Mesodermal cell (in vitro differentiated cells): ENCODE results near the gene TMCC1.
"Not testable (repeated sequence)": the region's sequence is repeated elsewhere in the genome, so short reads cannot be mapped to it uniquely, and the experiment has no call there.

ENCODE experiments used
- H3K27ac ChIP-seq: 2 replicates; pipeline ENCODE4 v1.7.0; 2013; ENCODE audit warnings: mild to moderate bottlenecking, low read depth, low read length, moderate library complexity; ENCODE audit not compliant: severe bottlenecking
- H3K36me3 ChIP-seq: 2 replicates; pipeline ENCODE4 v1.7.1; 2013; ENCODE audit warnings: mild to moderate bottlenecking, low read length, moderate library complexity; ENCODE audit not compliant: control insufficient read depth, insufficient read depth
- H3K4me1 ChIP-seq: one replicate; pipeline ENCODE4 v1.7.1; 2013; ENCODE audit warnings: mild to moderate bottlenecking, low read length; ENCODE audit not compliant: insufficient read depth, control insufficient read depth, poor library complexity, severe bottlenecking
- H3K4me3 ChIP-seq: 2 replicates; pipeline ENCODE4 v1.7.0; 2013; ENCODE audit warnings: low read length, control low read depth, mild to moderate bottlenecking; ENCODE audit not compliant: insufficient read depth, poor library complexity, severe bottlenecking; ENCODE audit errors: extremely low read depth
- H3K9me3 ChIP-seq: 2 replicates; pipeline ENCODE4 v1.7.1; 2013; ENCODE audit warnings: mild to moderate bottlenecking, low read length, moderate library complexity; ENCODE audit not compliant: control insufficient read depth
- WGBS, 2 experiments: methylation state at CpG; one replicate each; pipeline ENCODE4 v1.1.5; 2013; ENCODE audit warnings: missing lambda C conversion rate in 2 of 2; ENCODE audit not compliant: insufficient coverage in 2 of 2; 5-methylcytosine and 5-hydroxymethylcytosine counted together

Gene TMCC1

GRCh38 chr3:129616713-129617112 lies 276.8 kb downstream of the TMCC1 start:
- 88 to 96% methylated on average over 5 of the region's 5 CpGs for WGBS, 2 experiments
- Histone ChIP-seq H3K36me3 (no peaks in the 10 kb centered on the region), H3K9me3 (no peaks in the 10 kb centered on the region), H3K4me1 (peaks cover 35% of the 10 kb centered on the region), H3K4me3 (no peak overlapping the region), H3K27ac (no peak overlapping the region)

- H3K4me1 ChIP-seq = peaks cover 39% of the 10 kb centered on the region
Observed at GRCh38 chr3:129616291-129616690, 277.2 kb downstream of the TMCC1 start.

DNA sequence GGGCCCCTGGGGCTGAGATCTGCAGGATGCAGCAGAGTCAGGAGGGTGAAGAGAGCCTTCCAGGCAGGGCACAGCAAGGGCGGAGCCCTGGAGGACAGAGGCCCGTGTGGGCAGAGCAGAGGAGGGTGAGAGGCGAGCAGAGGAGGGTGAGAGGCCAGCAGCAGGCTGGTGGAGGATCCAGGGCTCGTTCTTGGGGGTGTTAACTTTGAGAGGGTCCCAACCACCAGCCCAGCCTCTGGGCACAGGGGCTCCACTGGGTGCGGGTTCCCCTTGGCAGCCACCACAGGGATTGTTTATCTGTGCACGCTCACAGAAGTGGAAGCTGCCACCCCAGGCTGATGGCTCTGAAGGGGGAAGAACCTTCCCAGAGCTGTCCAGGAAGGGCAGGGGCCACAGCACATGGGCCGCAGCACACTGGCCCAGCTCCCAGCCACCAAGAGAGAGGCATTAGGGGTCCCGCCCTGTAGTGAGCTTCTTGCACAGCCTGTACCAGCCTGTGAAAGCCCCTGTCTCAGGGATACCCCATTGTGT lies 277.7 kb downstream of the TMCC1 start:
- no peak overlapping the region for H3K27ac ChIP-seq
- peaks cover 39% of the 10 kb centered on the region for H3K4me1 ChIP-seq
- WGBS, 2 experiments = 86 to 87% methylated on average over 5 to 7 of the region's 8 CpGs
- no peaks in the 10 kb centered on the region for H3K9me3 ChIP-seq
- no peak overlapping the region for H3K4me3 ChIP-seq
- no peaks in the 10 kb centered on the region for H3K36me3 ChIP-seq

More at GRCh38 chr3:129616291-129616690, 277.2 kb downstream of the TMCC1 start:
- H3K9me3 ChIP-seq = no peaks in the 10 kb centered on the region
- H3K36me3 ChIP-seq = no peaks in the 10 kb centered on the region
- H3K4me3 ChIP-seq = no peak overlapping the region
- 81 to 83% methylated on average over 8 of the region's 8 CpGs for WGBS, 2 experiments
- no peak overlapping the region for H3K27ac ChIP-seq

GRCh38 chr3:129614927-129615363 lies 278.6 kb downstream of the TMCC1 start:
- no peak overlapping the region for H3K27ac ChIP-seq
- no peak overlapping the region for H3K4me3 ChIP-seq
- H3K4me1 ChIP-seq = peaks cover 41% of the 10 kb centered on the region
- H3K9me3 ChIP-seq = no peaks in the 10 kb centered on the region
- H3K36me3 ChIP-seq = no peaks in the 10 kb centered on the region
- 80 to 100% methylated on average over 2 to 5 of the region's 5 CpGs for WGBS, 2 experiments

- Histone ChIP-seq H3K27ac (no peak overlapping the region), H3K4me3 (no peak overlapping the region), H3K9me3 (no peaks in the 10 kb centered on the region), H3K4me1 (peaks cover 41% of the 10 kb centered on the region), H3K36me3 (no peaks in the 10 kb centered on the region)
- WGBS, 2 experiments = 93 to 98% methylated on average over 4 to 8 of the region's 9 CpGs
Observed at GRCh38 chr3:129614435-129614834, 279.1 kb downstream of the TMCC1 start.

DNA sequence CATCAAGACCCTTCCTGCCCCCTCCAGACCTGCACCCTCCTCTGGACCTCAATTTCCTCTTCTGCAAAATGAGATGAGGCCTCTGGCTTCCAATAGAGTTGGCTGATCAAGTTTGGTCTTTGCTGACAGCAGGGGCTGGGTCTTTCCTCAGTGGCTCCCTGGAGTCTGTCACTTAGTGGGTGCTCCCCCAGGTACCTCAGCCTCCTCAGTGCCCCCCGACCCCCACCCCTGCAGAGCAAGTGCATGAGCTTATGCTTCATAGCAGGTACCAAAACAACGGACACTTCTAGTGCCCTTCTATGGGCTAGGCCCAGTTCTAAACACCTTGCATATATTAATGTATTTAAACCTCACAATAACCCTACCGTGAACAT lies 280.2 kb downstream of the TMCC1 start:
- Histone ChIP-seq H3K4me3 (no peak overlapping the region), H3K27ac (no peak overlapping the region), H3K36me3 (no peaks in the 10 kb centered on the region), H3K9me3 (no peaks in the 10 kb centered on the region), H3K4me1 (peaks cover 31% of the 10 kb centered on the region)
- 78 to 85% methylated on average over 1 to 2 of the region's 3 CpGs for WGBS, 2 experiments

- Histone ChIP-seq H3K9me3 (no peaks in the 10 kb centered on the region), H3K4me1 (peaks cover 31% of the 10 kb centered on the region), H3K36me3 (no peaks in the 10 kb centered on the region), H3K4me3 (no peak overlapping the region), H3K27ac (peak overlapping the region; percentile 96)
- 63 to 75% methylated on average over 12 to 13 of the region's 16 CpGs for WGBS, 2 experiments
Observed at GRCh38 chr3:129612534-129613366, 280.8 kb downstream of the TMCC1 start.

- Histone ChIP-seq H3K4me3 (no peak overlapping the region), H3K36me3 (no peaks in the 10 kb centered on the region), H3K9me3 (no peaks in the 10 kb centered on the region), H3K4me1 (peaks cover 31% of the 10 kb centered on the region), H3K27ac (peak overlapping the region; percentile 96)
- 14 to 17% methylated on average over 23 of the region's 25 CpGs for WGBS, 2 experiments
Observed at GRCh38 chr3:129611812-129612533, 281.5 kb downstream of the TMCC1 start.

GRCh38 chr3:129611446-129611800 lies 282.1 kb downstream of the TMCC1 start:
- WGBS, 2 experiments = 88 to 97% methylated on average over 6 to 9 of the region's 9 CpGs
- H3K9me3 ChIP-seq = no peaks in the 10 kb centered on the region
- H3K36me3 ChIP-seq = no peaks in the 10 kb centered on the region
- peak overlapping the region; percentile 96 for H3K27ac ChIP-seq
- H3K4me3 ChIP-seq = no peak overlapping the region
- H3K4me1 ChIP-seq = peaks cover 31% of the 10 kb centered on the region

- WGBS, 2 experiments = 96 to 98% methylated on average over 4 to 9 of the region's 11 CpGs
- not testable (repeated sequence) for H3K9me3 ChIP-seq, H3K36me3 ChIP-seq, H3K4me3 ChIP-seq
- H3K27ac ChIP-seq = peak overlapping the region; percentile 96
- H3K4me1 ChIP-seq = peaks cover 31% of the 10 kb centered on the region
Observed at GRCh38 chr3:129610794-129611445, 282.6 kb downstream of the TMCC1 start.
